HG03432 (cell line): ENCODE results near the gene CTIF.

Experiments
- ATAC-seq: cut with Tn5 transposase; IDR thresholded peaks from one replicate; pipeline ENCODE4 v1.9.1; 2021; ENCODE audit warnings: mild to moderate bottlenecking, moderate library complexity; ENCODE audit not compliant: unreplicated experiment

Gene CTIF

GRCh38 chr18:48742304-48742703 is 203.5 kb downstream of the CTIF start:
- ATAC-seq = no peak

- no peak for ATAC-seq
Observed at GRCh38 chr18:48742706-48743475, 204.1 kb downstream of the CTIF start.

- no peak for ATAC-seq
Observed at GRCh38 chr18:48743886-48744285, 205.1 kb downstream of the CTIF start.

- ATAC-seq = no peak
Observed at GRCh38 chr18:48745293-48745692, 206.5 kb downstream of the CTIF start.

DNA sequence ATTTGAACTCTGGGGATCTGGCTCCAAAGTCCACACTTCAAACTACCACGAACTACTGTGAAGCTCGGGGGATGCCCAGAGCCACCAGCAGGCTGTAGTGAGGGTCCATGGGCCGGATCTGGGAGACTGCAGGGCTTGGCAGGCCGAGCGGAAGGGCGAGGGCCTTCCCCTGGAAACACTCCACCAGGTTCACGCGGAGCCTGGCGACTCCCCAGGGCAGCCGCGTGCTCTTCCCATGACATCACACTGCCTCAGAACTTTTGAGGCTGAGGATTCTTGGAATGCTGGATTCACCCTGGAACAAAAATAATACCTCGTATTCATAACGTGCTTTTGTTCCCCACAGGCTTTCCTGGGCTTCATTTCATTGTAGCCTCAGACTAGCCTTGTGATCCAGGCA is 210.9 kb downstream of the CTIF start:
- no peak for ATAC-seq

- ATAC-seq = no peak
Observed at GRCh38 chr18:48750485-48751175, 211.8 kb downstream of the CTIF start.

DNA sequence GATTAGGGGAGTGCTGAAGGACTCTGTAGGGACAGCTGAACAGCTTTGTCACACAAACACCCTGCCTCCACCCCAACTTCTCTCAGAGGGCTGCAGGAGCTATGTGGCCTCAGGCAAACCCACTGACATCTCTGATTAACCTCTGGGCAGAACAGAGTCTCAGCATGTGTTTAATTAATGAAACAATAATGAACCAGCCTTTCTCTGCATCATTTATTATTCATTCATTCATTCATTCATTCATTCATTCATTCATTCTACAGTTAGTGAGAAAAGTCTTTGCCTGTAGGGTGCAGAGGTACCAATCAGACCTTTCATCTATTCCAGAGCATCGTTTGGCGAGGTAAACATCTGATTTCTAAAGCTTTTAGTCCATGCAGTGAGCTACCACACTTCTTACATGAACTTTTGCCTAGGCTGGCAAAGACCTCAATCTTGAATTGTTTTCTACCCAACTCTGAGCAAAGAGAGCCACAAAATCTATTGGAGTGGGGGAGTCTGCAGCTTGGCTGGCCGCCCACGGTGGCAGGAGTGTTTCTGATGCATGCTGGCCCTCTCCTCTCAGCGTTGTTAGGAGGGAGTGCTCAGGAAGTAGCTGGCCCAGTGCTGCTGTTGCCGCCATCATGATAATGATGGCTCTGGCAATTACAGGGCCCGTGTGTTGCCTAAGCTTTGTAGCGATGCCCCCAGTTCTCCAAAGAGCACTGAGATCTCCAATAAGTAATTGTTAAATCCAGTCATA is 213.1 kb downstream of the CTIF start:
- no peak for ATAC-seq

- ATAC-seq = no peak
Observed at GRCh38 chr18:48752478-48752877, 213.6 kb downstream of the CTIF start.

DNA sequence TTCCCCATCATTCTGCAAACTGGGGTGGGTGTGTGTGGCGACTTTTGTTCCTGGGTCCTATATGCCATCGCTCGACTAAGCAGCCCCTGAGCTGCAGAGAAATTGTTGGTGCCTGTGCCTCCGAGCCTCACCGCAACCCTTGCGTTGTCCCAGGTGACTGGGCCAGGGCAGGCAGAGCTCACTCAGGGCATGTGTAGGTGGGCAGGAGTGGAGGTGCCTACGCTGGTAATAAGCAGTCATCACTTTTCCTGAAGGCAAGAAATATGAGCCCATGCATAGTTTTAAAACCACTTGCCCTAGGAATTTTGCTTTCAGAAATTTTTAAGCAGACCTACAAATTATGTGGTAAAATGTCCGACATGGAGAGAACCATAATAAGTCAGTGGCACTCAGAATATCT is 214.1 kb downstream of the CTIF start:
- ATAC-seq = no peak

DNA sequence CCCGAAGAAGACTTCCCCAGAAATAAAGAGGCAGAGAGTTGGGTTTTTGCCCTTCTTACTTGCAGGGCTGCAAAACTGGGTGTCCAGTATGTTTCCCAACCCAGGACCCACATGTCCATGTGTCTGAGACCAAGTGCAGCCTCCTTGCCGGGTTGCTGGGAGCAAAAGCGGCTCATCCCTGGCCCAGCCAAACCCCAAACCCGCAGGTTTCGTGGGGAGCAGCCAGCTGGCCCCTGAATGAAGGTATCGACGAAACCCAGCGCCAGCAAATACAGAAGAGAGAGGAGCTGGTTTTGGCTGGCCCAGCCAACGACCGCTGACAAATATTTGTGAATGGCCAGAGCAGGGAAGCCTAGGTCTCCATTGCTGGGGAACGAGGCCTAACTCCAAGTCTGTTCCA is 214.9 kb downstream of the CTIF start:
- ATAC-seq = no peak

DNA sequence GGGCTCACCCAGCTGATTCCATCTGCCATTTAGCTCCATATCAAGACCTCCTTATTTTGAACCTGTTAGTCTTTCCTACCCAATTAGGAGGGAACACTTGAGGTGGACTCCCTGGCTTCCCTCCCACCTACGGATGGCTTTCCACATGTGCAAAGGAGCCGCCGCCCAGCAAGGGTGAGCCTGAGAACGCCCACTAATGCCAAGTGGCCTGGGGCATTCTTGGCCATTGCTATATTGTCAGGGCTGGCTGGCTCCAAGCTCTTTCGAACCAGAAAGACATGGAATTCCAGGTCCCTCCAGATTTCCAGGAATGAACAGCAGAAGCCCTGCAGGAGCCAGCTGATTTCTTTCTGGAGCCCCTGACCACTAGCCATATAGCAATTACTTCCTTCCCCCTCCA is 215.7 kb downstream of the CTIF start:
- ATAC-seq = no peak

DNA sequence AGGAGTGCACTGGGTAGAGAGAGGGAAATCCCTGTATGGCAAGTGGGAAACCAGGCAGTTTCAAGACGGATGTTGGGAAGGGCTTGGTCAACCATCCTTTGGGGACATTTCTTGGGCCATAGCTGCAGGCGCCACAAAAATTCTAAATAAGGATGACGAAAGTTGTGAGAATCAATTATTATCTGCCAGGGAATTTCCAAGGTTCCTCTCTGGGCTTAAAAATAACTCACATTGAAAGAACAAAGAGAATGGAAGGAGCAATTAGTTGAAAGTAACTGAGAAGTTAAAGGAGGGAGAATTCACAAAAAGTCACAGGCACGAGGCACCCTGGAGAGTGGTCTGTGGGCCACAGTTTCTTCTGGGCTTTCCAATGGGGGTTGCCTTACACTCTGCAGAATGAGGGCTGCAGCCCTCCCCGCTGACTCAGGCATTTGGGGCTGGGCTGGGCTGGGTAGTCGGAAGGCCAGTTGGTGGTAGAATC is 216.2 kb downstream of the CTIF start:
- ATAC-seq = peak; percentile 74

GRCh38 chr18:48756511-48757226 is 217.8 kb downstream of the CTIF start:
- ATAC-seq = no peak

- no peak for ATAC-seq
Observed at GRCh38 chr18:48757367-48757766, 218.5 kb downstream of the CTIF start.

DNA sequence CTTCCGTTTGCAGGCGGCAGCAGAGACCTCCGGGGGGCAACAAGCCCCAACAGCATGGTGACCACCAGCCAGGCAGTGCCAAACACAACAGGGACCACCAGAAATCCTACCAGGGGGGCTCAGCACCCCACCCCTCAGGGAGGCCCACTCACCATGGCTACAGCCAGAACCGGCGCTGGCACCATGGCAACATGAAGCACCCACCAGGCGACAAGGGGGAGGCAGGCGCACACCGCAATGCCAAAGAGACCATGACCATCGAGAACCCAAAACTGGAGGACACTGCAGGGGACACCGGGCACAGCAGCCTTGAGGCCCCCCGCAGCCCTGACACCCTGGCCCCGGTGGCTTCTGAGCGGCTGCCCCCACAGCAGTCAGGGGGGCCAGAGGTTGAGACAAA is 219.1 kb downstream of the CTIF start:
- no peak for ATAC-seq

DNA sequence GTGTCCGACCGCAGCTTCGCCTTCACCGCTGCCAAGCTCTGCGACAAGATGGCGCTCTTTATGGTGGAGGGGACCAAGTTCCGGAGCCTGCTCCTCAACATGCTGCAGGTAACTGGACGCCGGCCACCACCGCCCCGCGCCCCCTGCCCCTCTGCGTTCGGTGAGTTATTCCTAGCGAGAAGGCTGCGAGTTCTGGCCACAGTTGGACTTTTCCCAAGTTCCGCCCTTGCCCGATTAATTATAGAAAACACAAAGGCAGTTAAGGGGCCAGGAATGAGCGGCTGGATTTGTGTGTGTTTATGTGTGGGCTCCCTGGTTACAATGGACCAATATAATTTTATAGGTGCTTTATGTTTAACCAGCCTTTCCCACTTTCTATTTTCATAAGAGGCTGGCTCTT is 222.8 kb downstream of the CTIF start:
- no peak for ATAC-seq

- ATAC-seq = no peak
Observed at GRCh38 chr18:48762022-48762421, 223.2 kb downstream of the CTIF start.

GRCh38 chr18:48762836-48763718 is 224.2 kb downstream of the CTIF start:
- no peak for ATAC-seq

DNA sequence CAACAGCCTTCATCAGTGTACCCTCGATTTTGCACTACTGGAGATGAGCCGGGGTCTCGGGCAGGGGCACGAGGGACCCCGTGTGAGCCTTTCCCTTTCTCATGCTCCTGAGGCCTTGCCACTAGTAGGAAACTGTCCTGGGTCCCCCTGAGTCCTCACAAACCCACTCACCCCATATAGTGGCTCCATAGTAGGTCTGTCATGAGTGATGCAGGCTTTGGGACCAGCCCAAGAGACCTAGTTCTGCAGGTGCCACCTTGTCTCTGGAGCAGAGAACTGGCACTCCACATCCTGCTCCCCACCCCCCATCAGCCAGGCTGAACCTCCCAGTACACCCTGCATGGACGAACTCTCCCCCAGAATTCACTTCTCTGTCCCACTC is 224.9 kb downstream of the CTIF start:
- ATAC-seq = no peak

DNA sequence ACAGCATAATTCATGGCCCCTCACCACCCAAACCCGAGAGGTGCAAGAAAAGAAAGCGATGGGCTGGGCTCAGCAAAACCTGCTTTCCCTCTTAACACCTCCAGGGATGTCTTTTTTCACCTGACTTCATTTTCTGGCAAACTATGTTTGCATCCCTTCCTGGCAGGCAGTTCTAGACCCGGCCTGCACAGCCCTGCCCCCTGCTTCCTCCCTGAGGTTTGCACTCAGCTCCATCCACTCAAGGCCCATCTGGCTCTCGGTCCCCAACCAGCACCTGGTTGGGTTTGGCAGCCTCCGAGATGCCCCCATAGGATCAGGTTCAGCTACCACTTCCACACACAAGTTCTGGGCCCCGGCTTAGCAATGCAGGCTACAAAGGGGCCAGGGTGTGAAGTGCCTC is 226.2 kb downstream of the CTIF start:
- ATAC-seq = no peak
